PC-3 (cell line): ENCODE measurements around the gene MRC1. TPM values are rescaled to one million over a fixed set of nuclear protein-coding genes. Genes with fewer than 3 reads are reported as not detected.

Experiments used
- ATAC-seq: fragments of 200-7000 bp; cut with Tn5 transposase; 2 replicates; pipeline ENCODE4 v1.9.1; 2020; ENCODE audit warnings: mild to moderate bottlenecking, moderate library complexity
- BruUV-seq: library from RNA; stranded (reverse); fragments of 400-500 nt; replicated peaks from 2 replicates; lab custom pipeline; 2021; lab: Mats Ljungman, UMichigan
- CTCF ChIA-PET: fragments of 300-600 bp; sonication (Branson Sonifier 250); formaldehyde crosslinking; loops from one replicate; lab custom pipeline; 2022; ENCODE audit warnings: antibody characterized with exemption; lab: Charles Lee
- POLR2A ChIA-PET: fragments of 300-600 bp; sonication (Branson Sonifier 250); formaldehyde crosslinking; loops from one replicate; lab custom pipeline; 2022; ENCODE audit warnings: antibody characterized with exemption; ENCODE audit not compliant: unreplicated experiment; lab: Charles Lee
- DNase-seq: peaks from one replicate; pipeline ENCODE4 v3.0.0-alpha.2; 2015
- H2AFZ ChIP-seq: fragments of 300-600 bp; sonication (generic); 2 replicates; pipeline ENCODE4 v1.6.0; 2016; ENCODE audit warnings: antibody characterized with exemption, low read length
- H3F3A ChIP-seq: fragments of 300-600 bp; sonication (generic); one replicate; pipeline ENCODE4 v1.6.0; 2017; ENCODE audit warnings: antibody characterized with exemption, low read length, control low read depth, mild to moderate bottlenecking; ENCODE audit not compliant: unreplicated experiment
- H3K27ac ChIP-seq: fragments of 300-600 bp; sonication (generic); 2 replicates; pipeline ENCODE4 v1.5.1; 2016; ENCODE audit warnings: mild to moderate bottlenecking, low read length
- H3K27me3 ChIP-seq: fragments of 300-600 bp; sonication (generic); 2 replicates; pipeline ENCODE4 v1.6.1; 2016; ENCODE audit warnings: low read length, mixed read lengths
- H3K36me3 ChIP-seq: fragments of 300-600 bp; sonication (generic); 2 replicates; pipeline ENCODE4 v1.6.1; 2016; ENCODE audit warnings: low read depth, mixed run types, low read length, mixed read lengths
- H3K4me1 ChIP-seq: fragments of 300-600 bp; sonication (generic); 2 replicates; pipeline ENCODE4 v1.5.1; 2016; ENCODE audit warnings: low read length; ENCODE audit not compliant: insufficient read depth
- H3K4me2 ChIP-seq: fragments of 300-600 bp; sonication (generic); 2 replicates; pipeline ENCODE4 v1.6.0; 2016; ENCODE audit warnings: low read length
- H3K4me3 ChIP-seq: fragments of 300-600 bp; sonication (generic); 2 replicates; pipeline ENCODE4 v1.5.1; 2016; ENCODE audit warnings: mild to moderate bottlenecking, low read length, mixed read lengths
- H3K79me2 ChIP-seq: fragments of 300-600 bp; sonication (generic); 2 replicates; pipeline ENCODE4 v1.6.1; 2017; ENCODE audit warnings: low read length, mixed read lengths
- H3K9ac ChIP-seq: fragments of 300-600 bp; sonication (generic); 2 replicates; pipeline ENCODE4 v1.6.0; 2016; ENCODE audit warnings: mild to moderate bottlenecking, low read length
- H3K9me2 ChIP-seq: fragments of 300-600 bp; sonication (generic); replicated peaks from 2 replicates; pipeline ENCODE4 v1.6.1; 2016; ENCODE audit warnings: mixed run types, low read length, mixed read lengths
- H3K9me3 ChIP-seq: fragments of 300-600 bp; sonication (generic); 2 replicates; pipeline ENCODE4 v1.6.1; 2016; ENCODE audit warnings: low read length, mixed read lengths
- H4K20me1 ChIP-seq: fragments of 300-600 bp; sonication (generic); 2 replicates; pipeline ENCODE4 v1.6.1; 2016; ENCODE audit warnings: low read length, mixed read lengths
- EZH2 ChIP-seq: fragments of 300-600 bp; sonication (generic); IDR thresholded peaks from one replicate; pipeline ENCODE4 v1.6.1; 2017; ENCODE audit warnings: antibody characterized with exemption, mild to moderate bottlenecking, low read length; ENCODE audit not compliant: unreplicated experiment
- EZH2phosphoT487 ChIP-seq: fragments of 300-600 bp; sonication (generic); IDR thresholded peaks from 2 replicates; pipeline ENCODE4 v1.6.1; 2018; ENCODE audit warnings: mild to moderate bottlenecking, antibody characterized with exemption, low read length, borderline replicate concordance
- intact Hi-C: fragments of 100-400 bp; cut with micrococcal nuclease; formaldehyde crosslinking; loops from 2 replicates; pipeline ENCODE4 v1.9.0; 2023
- total RNA-seq: library from RNA; depleted of rRNA; stranded (reverse); fragments of >200 nt; gene quantifications from 2 replicates; pipeline ENCODE4 v1.2.3, GENCODE V29; 2014
- TF ChIP-seq, protein P1 (sequence below): fragments of 300-600 bp; sonication (generic); conservative IDR thresholded peaks from 2 replicates; pipeline ENCODE4 v1.5.1; 2017; ENCODE audit warnings: antibody characterized with exemption, low read depth, mild to moderate bottlenecking, low read length

MRC1 gene
- total RNA-seq, 1 experiment from 2014 or later, result not detected

DNA sequence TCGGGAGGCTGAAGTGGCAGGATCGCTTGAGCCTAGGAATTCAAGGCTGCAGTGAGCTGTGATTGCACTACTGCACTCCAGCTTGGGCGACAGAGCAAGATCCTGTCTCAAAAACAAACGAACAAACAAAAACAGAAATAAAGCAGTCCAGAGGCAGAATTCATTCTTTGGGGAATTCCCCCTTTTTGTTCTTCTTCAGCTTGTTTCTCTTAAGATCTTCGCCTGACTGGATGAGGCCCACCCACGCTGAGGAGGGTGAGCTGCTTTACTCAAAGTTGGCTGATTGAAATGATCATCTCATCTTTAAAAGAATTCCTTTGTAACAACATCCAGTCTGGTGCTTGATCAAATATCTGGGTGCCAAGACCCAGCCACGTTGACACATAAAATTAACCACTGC, 10.7 kb downstream of the MRC1 start:
- H3K36me3 ChIP-seq, result no peaks in the 10 kb centered on the region
- H3K27ac ChIP-seq, result no peak overlapping the region
- ATAC-seq, result no peak
- no peaks in the 10 kb centered on the region for H3K27me3 ChIP-seq
- no peaks in the 10 kb centered on the region for H3K9me3 ChIP-seq
- POLR2A ChIA-PET, result no interaction called here
- H4K20me1 ChIP-seq, result no peaks in the 10 kb centered on the region
- no peak overlapping the region for H3K4me3 ChIP-seq
- DNase-seq, result no peak
- H3K9ac ChIP-seq, result no peak overlapping the region
- BruUV-seq, result no TSS peak
- no peak for TF ChIP-seq EZH2
- no peak for TF ChIP-seq EZH2phosphoT487
- TF ChIP-seq, protein P1, sequence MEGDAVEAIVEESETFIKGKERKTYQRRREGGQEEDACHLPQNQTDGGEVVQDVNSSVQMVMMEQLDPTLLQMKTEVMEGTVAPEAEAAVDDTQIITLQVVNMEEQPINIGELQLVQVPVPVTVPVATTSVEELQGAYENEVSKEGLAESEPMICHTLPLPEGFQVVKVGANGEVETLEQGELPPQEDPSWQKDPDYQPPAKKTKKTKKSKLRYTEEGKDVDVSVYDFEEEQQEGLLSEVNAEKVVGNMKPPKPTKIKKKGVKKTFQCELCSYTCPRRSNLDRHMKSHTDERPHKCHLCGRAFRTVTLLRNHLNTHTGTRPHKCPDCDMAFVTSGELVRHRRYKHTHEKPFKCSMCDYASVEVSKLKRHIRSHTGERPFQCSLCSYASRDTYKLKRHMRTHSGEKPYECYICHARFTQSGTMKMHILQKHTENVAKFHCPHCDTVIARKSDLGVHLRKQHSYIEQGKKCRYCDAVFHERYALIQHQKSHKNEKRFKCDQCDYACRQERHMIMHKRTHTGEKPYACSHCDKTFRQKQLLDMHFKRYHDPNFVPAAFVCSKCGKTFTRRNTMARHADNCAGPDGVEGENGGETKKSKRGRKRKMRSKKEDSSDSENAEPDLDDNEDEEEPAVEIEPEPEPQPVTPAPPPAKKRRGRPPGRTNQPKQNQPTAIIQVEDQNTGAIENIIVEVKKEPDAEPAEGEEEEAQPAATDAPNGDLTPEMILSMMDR, result no peak
- H3K4me1 ChIP-seq, result no peaks in the 10 kb centered on the region
- intact Hi-C loops, result no loop called here
- H3K79me2 ChIP-seq, result no peaks in the 10 kb centered on the region
- H3K4me2 ChIP-seq, result no peak overlapping the region
- no peaks in the 10 kb centered on the region for H3K9me2 ChIP-seq
- CTCF ChIA-PET, result no interaction called here
- H2AFZ ChIP-seq, result no peak overlapping the region
- H3F3A ChIP-seq, result no peaks in the 10 kb centered on the region

DNA sequence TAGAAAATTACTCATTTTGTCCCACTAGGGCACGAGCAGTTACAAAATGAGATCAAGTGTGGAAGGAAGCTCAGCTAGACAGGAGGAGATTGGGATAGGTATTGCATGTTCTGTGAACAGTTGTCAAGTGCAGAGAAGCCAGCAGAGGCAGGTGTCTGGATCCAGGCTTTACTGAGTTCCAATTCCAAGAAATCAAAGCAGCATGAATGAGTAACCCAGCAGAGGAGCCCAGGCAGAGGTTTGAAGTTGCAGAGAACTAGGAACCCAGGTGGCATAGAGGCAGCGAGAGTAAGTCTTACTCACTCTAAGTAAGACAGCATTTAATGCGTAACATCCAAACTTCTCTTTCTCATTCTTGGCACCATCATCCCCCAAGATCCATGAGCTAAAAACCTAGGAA, 11.8 kb downstream of the MRC1 start:
- no peaks in the 10 kb centered on the region for H3K36me3 ChIP-seq
- no TSS peak for BruUV-seq
- intact Hi-C loops, result no loop called here
- ChIA-PET CTCF (no interaction called here), POLR2A (no interaction called here)
- H3K4me2 ChIP-seq, result no peak overlapping the region
- no peak overlapping the region for H3K4me3 ChIP-seq
- no peak overlapping the region for H3K9ac ChIP-seq
- no peak overlapping the region for H3K27ac ChIP-seq
- TF ChIP-seq EZH2, result no peak
- TF ChIP-seq, protein P1, result no peak
- no peak for TF ChIP-seq EZH2phosphoT487
- ATAC-seq (no peak), DNase-seq (no peak)
- no peaks in the 10 kb centered on the region for H3K9me3 ChIP-seq
- no peaks in the 10 kb centered on the region for H3K27me3 ChIP-seq
- H3K9me2 ChIP-seq, result no peaks in the 10 kb centered on the region
- no peaks in the 10 kb centered on the region for H3F3A ChIP-seq
- H4K20me1 ChIP-seq, result no peaks in the 10 kb centered on the region
- H2AFZ ChIP-seq, result no peak overlapping the region
- no peaks in the 10 kb centered on the region for H3K4me1 ChIP-seq
- H3K79me2 ChIP-seq, result no peaks in the 10 kb centered on the region

DNA sequence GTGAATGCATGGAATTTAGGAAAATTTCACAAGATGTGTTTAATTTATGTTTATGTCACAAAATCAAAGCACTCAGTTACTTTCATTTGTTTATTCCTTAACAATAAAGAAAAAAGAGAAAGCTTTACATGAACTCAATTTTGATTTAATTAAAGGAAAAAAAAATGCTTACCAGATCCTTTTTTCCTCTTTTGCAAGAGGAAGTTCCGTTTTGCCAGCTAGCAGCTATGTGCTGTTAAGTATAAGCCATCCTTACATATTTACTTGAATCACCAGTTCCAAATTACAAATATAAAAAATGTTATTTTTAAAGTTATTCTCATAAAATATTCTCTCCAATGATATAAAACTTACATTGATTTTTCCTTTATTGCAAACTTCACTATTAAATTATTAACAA, 12.7 kb downstream of the MRC1 start:
- H2AFZ ChIP-seq, result no peak overlapping the region
- TF ChIP-seq EZH2phosphoT487, result no peak
- TF ChIP-seq, protein P1, result no peak
- no peak for TF ChIP-seq EZH2
- intact Hi-C loops, result no loop called here
- no peak for ATAC-seq
- no peak overlapping the region for H3K9ac ChIP-seq
- no peaks in the 10 kb centered on the region for H3K9me2 ChIP-seq
- DNase-seq, result no peak
- no peaks in the 10 kb centered on the region for H3K79me2 ChIP-seq
- CTCF ChIA-PET, result no interaction called here
- POLR2A ChIA-PET, result no interaction called here
- no peaks in the 10 kb centered on the region for H3K36me3 ChIP-seq
- H4K20me1 ChIP-seq, result no peaks in the 10 kb centered on the region
- H3F3A ChIP-seq, result no peaks in the 10 kb centered on the region
- no peak overlapping the region for H3K4me3 ChIP-seq
- H3K27ac ChIP-seq, result no peak overlapping the region
- no TSS peak for BruUV-seq
- H3K27me3 ChIP-seq, result no peaks in the 10 kb centered on the region
- H3K4me2 ChIP-seq, result no peak overlapping the region
- no peaks in the 10 kb centered on the region for H3K4me1 ChIP-seq
- H3K9me3 ChIP-seq, result no peaks in the 10 kb centered on the region
